WTC11 (cell line): ENCODE results near the gene ZDHHC16. TPM values are rescaled to one million over a fixed set of nuclear protein-coding genes. Genes with fewer than 3 reads are reported as not detected.

ENCODE experiments used
- ATAC-seq: fragments of 200-7000 bp; cut with Tn5 transposase; 2 replicates; pipeline ENCODE4 v1.10.0; 2021; ENCODE audit warnings: mild to moderate bottlenecking, moderate library complexity
- CTCF ChIA-PET: fragments of 300-600 bp; sonication (Branson Sonifier 250); formaldehyde crosslinking; loops from one replicate; lab custom pipeline; 2021; ENCODE audit warnings: antibody characterized with exemption; lab: Charles Lee
- POLR2A ChIA-PET: fragments of 350-600 bp; sonication (Branson Sonifier 250); formaldehyde crosslinking; loops from one replicate; lab custom pipeline; 2021; ENCODE audit warnings: antibody characterized with exemption; lab: Charles Lee
- DNase-seq: peaks from one replicate; pipeline ENCODE4 v3.0.0; 2021; ENCODE audit warnings: low spot score
- H3K27ac Mint-ChIP-seq: 2 replicates; pipeline ENCODE4 v1.8.0; 2021; ENCODE audit warnings: mixed read lengths
- H3K27me3 Mint-ChIP-seq: 2 replicates; pipeline ENCODE4 v1.8.0; 2021; ENCODE audit warnings: low read depth, mild to moderate bottlenecking, moderate library complexity, mixed read lengths
- H3K36me3 Mint-ChIP-seq: 2 replicates; pipeline ENCODE4 v1.8.0; 2021; ENCODE audit warnings: mixed read lengths
- H3K4me1 Mint-ChIP-seq: 2 replicates; pipeline ENCODE4 v1.8.0; 2022; ENCODE audit warnings: mixed read lengths
- H3K4me3 Mint-ChIP-seq: 2 replicates; pipeline ENCODE4 v1.8.0; 2021; ENCODE audit warnings: mild to moderate bottlenecking, moderate library complexity, mixed read lengths
- H3K9me3 Mint-ChIP-seq: 2 replicates; pipeline ENCODE4 v1.8.0; 2021; ENCODE audit warnings: mixed read lengths
- ATF6 ChIP-seq: sonication (generic); formaldehyde crosslinking; IDR thresholded peaks from 2 replicates; pipeline ENCODE4 v1.8.1; 2023; ENCODE audit warnings: mild to moderate bottlenecking, missing genetic modification reagents
- CTCF ChIP-seq: fragments of 200-600 bp; IDR thresholded peaks from 2 replicates; pipeline ENCODE4 v1.8.0; 2022; ENCODE audit warnings: antibody characterized with exemption
- E2F1 ChIP-seq: sonication (generic); formaldehyde crosslinking; IDR thresholded peaks from 2 replicates; pipeline ENCODE4 v1.8.0; 2022; ENCODE audit warnings: mild to moderate bottlenecking, missing genetic modification reagents
- ESRRA ChIP-seq: sonication (generic); formaldehyde crosslinking; IDR thresholded peaks from 2 replicates; pipeline ENCODE4 v1.8.1; 2022; ENCODE audit warnings: mild to moderate bottlenecking, missing genetic modification reagents, borderline replicate concordance
- FOXK1 ChIP-seq: sonication (generic); formaldehyde crosslinking; IDR thresholded peaks from 2 replicates; pipeline ENCODE4 v1.8.0; 2022; ENCODE audit warnings: mild to moderate bottlenecking, moderate library complexity, missing genetic modification reagents
- FOXP4 ChIP-seq: sonication (generic); formaldehyde crosslinking; IDR thresholded peaks from 2 replicates; pipeline ENCODE4 v1.8.0; 2022; ENCODE audit warnings: mild to moderate bottlenecking, missing genetic modification reagents
- GTF2I ChIP-seq: fragments of 250-450 bp; sonication (Bioruptor Pico); conservative IDR thresholded peaks from 2 replicates; pipeline ENCODE4 v1.4.0; 2021; ENCODE audit warnings: mild to moderate bottlenecking
- HMGA2 ChIP-seq: fragments of 250-450 bp; sonication (Bioruptor Pico); IDR thresholded peaks from 2 replicates; pipeline ENCODE4 v1.4.0; 2021; ENCODE audit warnings: mild to moderate bottlenecking, moderate library complexity
- HMGXB4 ChIP-seq: sonication (generic); formaldehyde crosslinking; IDR thresholded peaks from 2 replicates; pipeline ENCODE4 v1.8.1; 2023; ENCODE audit warnings: mild to moderate bottlenecking, moderate library complexity, missing genetic modification reagents
- MXD4 ChIP-seq: fragments of 250-450 bp; sonication (Bioruptor Pico); IDR thresholded peaks from 2 replicates; pipeline ENCODE4 v1.8.0; 2021; ENCODE audit warnings: mild to moderate bottlenecking, moderate library complexity, borderline replicate concordance
- NFATC4 ChIP-seq: fragments of 250-450 bp; sonication (Bioruptor Pico); IDR thresholded peaks from 2 replicates; pipeline ENCODE4 v1.9.0; 2021; ENCODE audit warnings: mild to moderate bottlenecking
- NFYB ChIP-seq: sonication (generic); formaldehyde crosslinking; conservative IDR thresholded peaks from 2 replicates; pipeline ENCODE4 v1.8.0; 2022; ENCODE audit warnings: low read depth, missing genetic modification reagents
- NR2C2 ChIP-seq: sonication (generic); formaldehyde crosslinking; IDR thresholded peaks from 2 replicates; pipeline ENCODE4 v1.8.0; 2022; ENCODE audit warnings: mild to moderate bottlenecking, missing genetic modification reagents
- PRRX2 ChIP-seq: fragments of 250-450 bp; sonication (Bioruptor Pico); IDR thresholded peaks from 2 replicates; pipeline ENCODE4 v1.8.0; 2021; ENCODE audit warnings: mild to moderate bottlenecking
- USF2 ChIP-seq: sonication (generic); formaldehyde crosslinking; IDR thresholded peaks from 2 replicates; pipeline ENCODE4 v1.8.1; 2023; ENCODE audit warnings: mild to moderate bottlenecking, missing genetic modification reagents, moderate library complexity
- ZMAT4 ChIP-seq: fragments of 250-450 bp; sonication (Bioruptor Pico); IDR thresholded peaks from 2 replicates; pipeline ENCODE4 v1.9.0; 2021; ENCODE audit warnings: mild to moderate bottlenecking
- ZNF121 ChIP-seq: sonication (generic); formaldehyde crosslinking; IDR thresholded peaks from 2 replicates; pipeline ENCODE4 v1.8.0; 2023; ENCODE audit warnings: missing genetic modification reagents
- ZNF396 ChIP-seq: fragments of 250-450 bp; sonication (Bioruptor Pico); IDR thresholded peaks from 2 replicates; pipeline ENCODE4 v1.8.0; 2021; ENCODE audit warnings: mild to moderate bottlenecking, moderate library complexity, borderline replicate concordance
- ZNF512 ChIP-seq: sonication (generic); formaldehyde crosslinking; IDR thresholded peaks from 2 replicates; pipeline ENCODE4 v1.8.1; 2022; ENCODE audit warnings: missing genetic modification reagents, borderline replicate concordance
- total RNA-seq: library from RNA; stranded (reverse); gene quantifications from 3 replicates; pipeline ENCODE4 v1.2.3, GENCODE V29; 2021

The ZDHHC16 gene
- total RNA-seq, 1 experiment from 2014 or later = 44.4 TPM

GRCh38 chr10:97407211-97407951 is 38.6 kb upstream of the ZDHHC16 start:
- peak overlapping the region; percentile 56 for H3K4me3 Mint-ChIP-seq
- no peaks in the 10 kb centered on the region for H3K36me3 Mint-ChIP-seq
- H3K27me3 Mint-ChIP-seq = no peaks in the 10 kb centered on the region
- peak; percentile 98 for ATAC-seq
- H3K9me3 Mint-ChIP-seq = no peaks in the 10 kb centered on the region
- no peak for TF ChIP-seq FOXP4
- TF ChIP-seq MXD4 (CRISPR knock-in tag) = peak; percentile 33; the same call in 1 of the 2 replicates
- 0 out of 2 replicates have a peak, but pooled peaks have one; percentile 47 for TF ChIP-seq HMGXB4 (CRISPR knock-in tag)
- TF ChIP-seq E2F1 (CRISPR knock-in tag) = no peak
- TF ChIP-seq ZNF396 (CRISPR knock-in tag) = 0 out of 2 replicates have a peak, but pooled peaks have one; percentile 25
- peak; percentile 97 for TF ChIP-seq GTF2I (CRISPR knock-in tag)
- peak; percentile 68 for TF ChIP-seq CTCF
- TF ChIP-seq USF2 (CRISPR knock-in tag) = peak; percentile 22; the same call in 1 of the 2 replicates
- TF ChIP-seq ESRRA (CRISPR knock-in tag) = peak; percentile 87; the same call in 1 of the 2 replicates
- TF ChIP-seq, all 79 proteins: peak for 7
- peak; percentile 78 for DNase-seq
- ChIA-PET CTCF (interaction anchor here (0.6 to 5.2 kb wide), 13 partner anchors 12 to 280 kb away, joined by 3 to 31 read pairs (median 3); partner anchors contain the start of genes ANKRD2 and AVPI1), POLR2A (no interaction called here)
- peaks cover 3% of the 10 kb centered on the region; the same call in 1 of the 2 replicates for H3K4me1 Mint-ChIP-seq
- H3K27ac Mint-ChIP-seq = peak overlapping the region; percentile 76

- no peak for ATAC-seq
- Mint-ChIP-seq H3K4me3 (no peak overlapping the region), H3K4me1 (peaks cover 1% of the 10 kb centered on the region; the same call in 1 of the 2 replicates), H3K9me3 (no peaks in the 10 kb centered on the region), H3K36me3 (no peaks in the 10 kb centered on the region), H3K27ac (0 out of 2 replicates have a peak overlapping the region, but pooled peaks have one; percentile 60), H3K27me3 (no peaks in the 10 kb centered on the region)
- POLR2A ChIA-PET = no interaction called here
- no peak for DNase-seq
- CTCF ChIA-PET = interaction anchor here (0.6 to 5.2 kb wide), 7 partner anchors 11 to 205 kb away, joined by 3 to 31 read pairs (median 4); no protein-coding TSS in a partner anchor
- TF ChIP-seq FOXK1 (no peak), MXD4 (CRISPR knock-in tag) (no peak), ZNF121 (no peak), NR2C2 (CRISPR knock-in tag) (no peak), ZNF512 (CRISPR knock-in tag) (no peak), HMGA2 (CRISPR knock-in tag) (no peak), PRRX2 (no peak), NFYB (CRISPR knock-in tag) (no peak), ATF6 (CRISPR knock-in tag) (no peak), NFATC4 (no peak), ZMAT4 (CRISPR knock-in tag) (no peak)
Observed at GRCh38 chr10:97407952-97408248, 38.1 kb upstream of the ZDHHC16 start.
